Measurements from ENCODE around the gene CACNA2D4.

GRCh38 chr12:1914114-1914911 is 4.1 kb downstream of the CACNA2D4 start:
- TF ChIP-seq CTCF (IDR thresholded peaks at IDR 0.05; ENCODE audit: extremely low read depth in 1 of 2, insufficient read depth in 1 of 2, low read depth in 1 of 2, low read length in 2 of 2), result no peak
- no peak for TF ChIP-seq POLR2AphosphoS5 (IDR thresholded peaks at IDR 0.05; ENCODE audit: insufficient read depth, low read depth, low read length)
- no peak for TF ChIP-seq POLR2A (IDR thresholded peaks at IDR 0.05; ENCODE audit: low read depth, low read length)
- no peak for TF ChIP-seq MYC (IDR thresholded peaks at IDR 0.05; ENCODE audit: low read depth, low read length)
- TF ChIP-seq MAX (IDR thresholded peaks at IDR 0.05; ENCODE audit: insufficient read depth, insufficient read length), result no peak
- no peak for TF ChIP-seq JUN (IDR thresholded peaks at IDR 0.05; ENCODE audit: borderline replicate concordance, insufficient read depth, insufficient read length, low read depth)
- TF ChIP-seq FOS (IDR thresholded peaks at IDR 0.05; ENCODE audit: borderline replicate concordance, insufficient read depth, low read length), result no peak
- no peak for TF ChIP-seq EZH2 (IDR thresholded peaks at IDR 0.05; ENCODE audit: borderline replicate concordance, low read depth, low read length, severe bottlenecking)
- TF ChIP-seq GATA2 (IDR thresholded peaks at IDR 0.05; ENCODE audit: insufficient read depth, insufficient read length, low read depth, low read length), result no peak

All from endothelial cell of umbilical vein (primary cell).